ENCODE measurements around the gene BABAM1. TPM values are rescaled to one million over a fixed set of nuclear protein-coding genes. Genes with fewer than 3 reads are reported as not detected.
"Not testable (repeated sequence)": the region's sequence is repeated elsewhere in the genome, so short reads cannot be mapped to it uniquely, and the experiment has no call there.

Gene BABAM1
- total RNA-seq, 1 donor from 2014 or later = 92.2 TPM

DNA sequence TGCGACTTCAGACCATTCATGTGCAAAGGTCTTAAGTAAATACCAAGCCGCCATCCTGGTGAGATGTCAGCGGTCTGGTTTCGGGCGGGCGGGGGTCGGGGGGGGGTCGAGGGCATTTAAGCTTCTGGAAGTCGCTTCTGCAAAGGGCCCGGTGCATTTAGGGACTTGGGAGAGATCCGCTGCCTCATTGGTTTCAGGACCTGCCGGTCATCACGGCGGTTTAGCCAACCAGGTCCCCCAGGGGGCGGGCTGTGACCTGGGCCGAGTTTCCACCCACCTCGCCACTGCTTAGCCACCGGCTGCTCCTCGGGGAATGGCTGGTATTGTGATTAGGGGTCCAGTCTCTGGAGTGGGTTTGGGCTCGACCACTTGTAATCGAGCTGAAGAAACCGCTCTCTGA is 22.2 kb downstream of the BABAM1 start:
- no peak overlapping the region for H3K27ac Mint-ChIP-seq
- no peaks in the 10 kb centered on the region for H3K27me3 Mint-ChIP-seq (ENCODE audit: low read depth)
- peak overlapping the region; percentile 40 for H3K4me3 Mint-ChIP-seq
- TF ChIP-seq, protein P1, sequence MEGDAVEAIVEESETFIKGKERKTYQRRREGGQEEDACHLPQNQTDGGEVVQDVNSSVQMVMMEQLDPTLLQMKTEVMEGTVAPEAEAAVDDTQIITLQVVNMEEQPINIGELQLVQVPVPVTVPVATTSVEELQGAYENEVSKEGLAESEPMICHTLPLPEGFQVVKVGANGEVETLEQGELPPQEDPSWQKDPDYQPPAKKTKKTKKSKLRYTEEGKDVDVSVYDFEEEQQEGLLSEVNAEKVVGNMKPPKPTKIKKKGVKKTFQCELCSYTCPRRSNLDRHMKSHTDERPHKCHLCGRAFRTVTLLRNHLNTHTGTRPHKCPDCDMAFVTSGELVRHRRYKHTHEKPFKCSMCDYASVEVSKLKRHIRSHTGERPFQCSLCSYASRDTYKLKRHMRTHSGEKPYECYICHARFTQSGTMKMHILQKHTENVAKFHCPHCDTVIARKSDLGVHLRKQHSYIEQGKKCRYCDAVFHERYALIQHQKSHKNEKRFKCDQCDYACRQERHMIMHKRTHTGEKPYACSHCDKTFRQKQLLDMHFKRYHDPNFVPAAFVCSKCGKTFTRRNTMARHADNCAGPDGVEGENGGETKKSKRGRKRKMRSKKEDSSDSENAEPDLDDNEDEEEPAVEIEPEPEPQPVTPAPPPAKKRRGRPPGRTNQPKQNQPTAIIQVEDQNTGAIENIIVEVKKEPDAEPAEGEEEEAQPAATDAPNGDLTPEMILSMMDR (IDR thresholded peaks at IDR 0.05; ENCODE audit: unreplicated experiment) = no peak
- peak; percentile 60 to 72 for DNase-seq (ENCODE audit: low spot score in 2 of 2, unreplicated experiment in 2 of 2)
- peaks cover under 1% of the 10 kb centered on the region for H3K36me3 Mint-ChIP-seq
- no peaks in the 10 kb centered on the region for H3K9me3 Mint-ChIP-seq
- peaks cover 7% of the 10 kb centered on the region for H3K4me1 Mint-ChIP-seq

DNA sequence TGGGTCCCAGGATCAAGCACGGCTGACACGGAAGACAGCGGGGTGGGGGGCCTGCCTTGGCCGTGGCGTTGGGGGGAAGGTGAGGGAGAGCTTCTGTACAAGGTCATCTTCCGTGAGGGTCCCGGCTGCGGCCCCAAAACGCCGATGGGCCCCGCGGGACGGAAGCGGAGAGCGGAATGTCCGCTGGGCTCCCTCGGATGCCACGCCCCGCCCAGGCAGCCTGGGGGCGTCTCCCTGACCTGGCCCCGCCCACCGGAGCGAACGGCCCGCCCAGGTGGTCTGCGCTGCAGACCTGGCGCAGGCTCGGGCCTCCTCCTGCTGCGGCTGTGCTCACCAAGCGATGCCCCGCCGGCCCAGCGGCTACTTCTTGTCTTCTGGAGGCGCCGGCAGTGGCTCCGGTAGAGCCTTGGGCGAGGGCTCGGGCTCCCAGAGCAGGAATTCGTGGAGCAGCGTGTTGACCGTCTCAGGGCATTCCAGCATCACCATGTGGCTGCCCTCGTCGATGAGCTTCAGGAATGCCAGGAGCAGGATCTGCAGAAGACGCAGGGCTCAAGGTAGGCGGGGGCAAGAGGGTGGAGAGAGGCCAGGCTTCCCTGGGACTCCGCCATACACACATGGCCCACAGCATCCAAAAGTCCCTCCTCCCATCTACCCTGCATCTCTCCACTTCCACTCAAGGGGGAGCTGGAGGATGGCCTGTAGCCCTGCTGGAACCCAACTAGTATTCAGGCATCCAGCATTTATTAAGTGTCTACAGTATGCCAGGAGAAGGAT is 25.2 kb downstream of the BABAM1 start:
- Mint-ChIP-seq H3K9me3 (no peaks in the 10 kb centered on the region), H3K27me3 (ENCODE audit: low read depth) (no peaks in the 10 kb centered on the region), H3K27ac (peak overlapping the region; percentile 90), H3K4me1 (peaks cover 7% of the 10 kb centered on the region), H3K4me3 (peak overlapping the region; percentile 68), H3K36me3 (peaks cover 7% of the 10 kb centered on the region)
- DNase-seq (ENCODE audit: low spot score in 2 of 2, unreplicated experiment in 2 of 2) = peak; percentile 71 to 87
- TF ChIP-seq, protein P1 (IDR thresholded peaks at IDR 0.05; ENCODE audit: unreplicated experiment) = no peak

DNA sequence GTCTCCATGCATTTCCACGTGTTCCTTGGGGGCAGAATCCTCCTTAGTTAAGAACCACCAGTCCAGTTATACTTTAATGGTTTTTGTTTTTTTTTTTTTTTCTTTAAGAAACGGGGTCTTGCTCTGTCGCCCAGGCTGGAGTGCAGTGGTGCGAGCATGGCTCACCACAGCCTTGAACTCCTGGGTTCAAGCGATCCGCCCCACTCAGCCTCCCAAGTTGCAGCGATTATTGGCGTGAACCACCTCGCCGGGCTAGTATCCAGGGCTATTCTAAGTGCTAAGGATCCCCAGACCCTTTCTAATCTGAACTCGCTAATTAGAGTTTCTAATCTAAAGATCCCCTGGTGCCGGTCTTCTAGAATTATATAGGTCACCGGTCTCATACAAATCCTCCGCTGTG is 26.4 kb downstream of the BABAM1 start:
- H3K9me3 Mint-ChIP-seq = no peaks in the 10 kb centered on the region
- H3K27ac Mint-ChIP-seq = no peak overlapping the region
- TF ChIP-seq, protein P1 (IDR thresholded peaks at IDR 0.05; ENCODE audit: unreplicated experiment) = no peak
- peaks cover 12% of the 10 kb centered on the region for H3K36me3 Mint-ChIP-seq
- DNase-seq (ENCODE audit: low spot score in 2 of 2, unreplicated experiment in 2 of 2) = no peak
- no peak overlapping the region for H3K4me3 Mint-ChIP-seq
- no peaks in the 10 kb centered on the region for H3K27me3 Mint-ChIP-seq (ENCODE audit: low read depth)
- H3K4me1 Mint-ChIP-seq = peaks cover 7% of the 10 kb centered on the region

DNA sequence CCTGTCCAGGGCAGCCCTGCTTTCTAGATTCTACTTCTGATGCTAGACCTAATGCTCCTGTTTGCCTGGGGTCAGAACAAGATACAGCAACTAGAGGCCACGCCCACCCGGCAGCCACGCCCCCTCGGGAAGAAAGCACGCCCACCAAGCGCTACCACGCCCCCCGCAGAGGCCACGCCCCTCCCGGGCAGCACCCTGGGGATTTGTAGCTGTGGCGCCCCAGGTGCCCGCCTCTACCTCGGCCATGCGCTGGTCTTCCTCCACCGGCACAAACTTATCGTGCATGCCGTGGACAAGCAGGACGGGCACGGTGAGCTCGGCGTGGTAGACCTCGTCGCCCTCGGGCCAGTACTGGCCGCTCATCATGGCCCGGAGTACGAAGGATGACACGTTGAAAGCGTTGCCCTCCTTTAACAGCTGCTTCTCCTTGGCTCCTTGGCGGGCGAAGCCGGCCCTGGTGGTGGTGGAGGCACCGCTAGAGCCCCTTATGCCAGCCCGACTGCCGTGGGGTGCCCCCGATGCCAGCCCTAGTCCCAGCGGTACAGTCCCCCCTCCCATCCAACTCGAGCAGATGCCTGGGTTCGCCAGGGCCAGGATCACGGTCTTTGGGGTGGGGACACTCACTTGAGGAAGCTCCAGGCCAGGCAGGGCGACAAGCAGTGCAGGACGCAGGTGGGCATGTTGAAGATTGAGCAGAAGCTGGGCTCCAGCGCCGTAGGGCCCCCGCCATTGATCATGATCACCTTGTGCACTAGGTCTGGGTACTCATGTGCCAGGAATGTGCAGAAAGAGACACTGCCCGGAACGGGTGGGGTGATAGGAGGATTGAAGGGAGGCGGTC is 27.0 kb downstream of the BABAM1 start:
- DNase-seq (ENCODE audit: low spot score in 2 of 2, unreplicated experiment in 2 of 2) = no peak
- Mint-ChIP-seq H3K9me3 (no peaks in the 10 kb centered on the region), H3K4me3 (no peak overlapping the region), H3K27me3 (ENCODE audit: low read depth) (no peaks in the 10 kb centered on the region), H3K27ac (no peak overlapping the region), H3K4me1 (peaks cover 7% of the 10 kb centered on the region), H3K36me3 (peaks cover 12% of the 10 kb centered on the region)
- TF ChIP-seq, protein P1 (IDR thresholded peaks at IDR 0.05; ENCODE audit: unreplicated experiment) = no peak

DNA sequence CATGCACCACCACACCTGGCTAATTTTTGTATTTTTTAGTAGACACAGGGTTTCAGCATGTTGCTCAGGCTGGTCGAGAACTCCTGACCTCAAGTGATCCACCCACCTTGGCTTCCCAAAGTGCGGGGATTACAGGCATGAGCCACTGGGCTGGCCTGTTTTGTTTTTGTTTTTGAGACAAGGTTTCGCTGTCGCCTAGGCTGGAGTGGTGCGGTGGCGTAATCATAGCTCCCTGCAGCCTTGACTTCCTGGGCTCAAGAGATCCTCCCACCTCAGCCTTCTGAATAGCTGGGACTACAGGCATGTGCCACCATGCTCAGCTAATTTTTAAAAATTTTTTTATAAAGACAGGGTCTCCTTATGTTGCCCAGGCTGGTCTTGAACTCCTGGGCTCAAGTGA is 28.3 kb downstream of the BABAM1 start:
- H3K27ac Mint-ChIP-seq, H3K4me1 Mint-ChIP-seq: not testable (repeated sequence)
- peaks cover 12% of the 10 kb centered on the region for H3K36me3 Mint-ChIP-seq

GRCh38 chr19:17296273-17296672 is 29.0 kb downstream of the BABAM1 start:
- DNase-seq (ENCODE audit: low spot score in 2 of 2, unreplicated experiment in 2 of 2) = no peak
- Mint-ChIP-seq H3K36me3 (peaks cover 12% of the 10 kb centered on the region), H3K27ac (no peak overlapping the region), H3K27me3 (ENCODE audit: low read depth) (no peaks in the 10 kb centered on the region), H3K4me1 (peaks cover 7% of the 10 kb centered on the region), H3K9me3 (no peaks in the 10 kb centered on the region), H3K4me3 (no peak overlapping the region)
- TF ChIP-seq, protein P1 (IDR thresholded peaks at IDR 0.05; ENCODE audit: unreplicated experiment) = no peak

More for the DNA sequence above, 28.3 kb downstream of the BABAM1 start:
- not testable (repeated sequence) for H3K27me3 Mint-ChIP-seq (ENCODE audit: low read depth); H3K9me3 Mint-ChIP-seq; DNase-seq (ENCODE audit: low spot score in 2 of 2, unreplicated experiment in 2 of 2); H3K4me3 Mint-ChIP-seq
